H1 (cell line): ENCODE measurements around the gene C1QL1. TPM values are rescaled to one million over a fixed set of nuclear protein-coding genes. Genes with fewer than 3 reads are reported as not detected.

ENCODE experiments used
- CTCF ChIA-PET: fragments of 300-600 bp; sonication (Branson Sonifier 250); formaldehyde crosslinking; loops from one replicate; lab custom pipeline; 2021; ENCODE audit not compliant: partially characterized antibody; lab: Charles Lee
- POLR2A ChIA-PET: fragments of 300-600 bp; sonication (Branson Sonifier 250); formaldehyde crosslinking; loops from one replicate; lab custom pipeline; 2021; ENCODE audit warnings: inconsistent platforms; ENCODE audit not compliant: partially characterized antibody; lab: Charles Lee
- DNase-seq, 2 experiments: peaks; one replicate each; pipeline versions ENCODE4 v3.0.0 to v3.0.0-alpha.2; 2010 to 2022; ENCODE audit warnings: low spot score in 2 of 2, low read depth in 1 of 2, mixed read lengths in 1 of 2
- FAIRE-seq: peaks from 2 replicates; lab custom pipeline; 2011; peaks lifted over from hg19 to GRCh38; lab: Jason Lieb, UNC
- H2AFZ ChIP-seq: 2 replicates; pipeline ENCODE4 v1.8.1; 2012; ENCODE audit warnings: low read length, inconsistent platforms
- H2AK5ac ChIP-seq: 2 replicates; pipeline ENCODE4 v1.6.1; 2013; ENCODE audit warnings: low read depth, low read length
- H2BK120ac ChIP-seq: replicated peaks from 2 replicates; pipeline ENCODE3; 2013; ENCODE audit warnings: low read depth, low read length, inconsistent platforms
- H2BK12ac ChIP-seq: 2 replicates; pipeline ENCODE4 v1.6.1; 2013; ENCODE audit warnings: low read depth, low read length
- H2BK15ac ChIP-seq: 2 replicates; pipeline ENCODE4 v1.6.1; 2013; ENCODE audit warnings: low read length
- H2BK20ac ChIP-seq: 2 replicates; pipeline ENCODE4 v1.6.1; 2013; ENCODE audit warnings: low read length
- H2BK5ac ChIP-seq: 2 replicates; pipeline ENCODE4 v1.6.1; 2013; ENCODE audit warnings: low read depth, low read length
- H3K14ac ChIP-seq: 2 replicates; pipeline ENCODE4 v1.6.1; 2013; ENCODE audit warnings: inconsistent platforms; ENCODE audit not compliant: insufficient read length
- H3K18ac ChIP-seq: 2 replicates; pipeline ENCODE4 v1.6.1; 2013; ENCODE audit warnings: low read length; ENCODE audit errors: extremely low read depth
- H3K23ac ChIP-seq: 2 replicates; pipeline ENCODE4 v1.6.1; 2013; ENCODE audit warnings: inconsistent platforms; ENCODE audit not compliant: insufficient read length
- H3K23me2 ChIP-seq: 2 replicates; pipeline ENCODE4 v1.6.1; 2013; ENCODE audit warnings: low read depth, low read length
- H3K27ac ChIP-seq: 2 replicates; pipeline ENCODE4 v1.6.1; 2011; ENCODE audit warnings: low read depth, low read length, inconsistent platforms
- H3K27me3 ChIP-seq, 4 experiments: replicated peaks in 1 of 4; 1 replicate in 1 of 4; 2 replicates in 3 of 4; pipeline versions ENCODE4 v1.6.1 to v1.8.1; 2011 to 2013; ENCODE audit warnings: low read length in 3 of 4, mild to moderate bottlenecking in 3 of 4, inconsistent platforms in 2 of 4, mixed read lengths in 2 of 4, moderate library complexity in 1 of 4; ENCODE audit not compliant: control insufficient read depth in 3 of 4, insufficient read depth in 3 of 4; ENCODE audit errors: extremely low read depth in 1 of 4
- H3K36me3 ChIP-seq, 4 experiments: 2 replicates each; pipeline versions ENCODE4 v1.6.1 to v1.8.1; 2011 to 2013; ENCODE audit warnings: mild to moderate bottlenecking in 4 of 4, low read length in 3 of 4, moderate library complexity in 2 of 4, control low read depth in 1 of 4, inconsistent platforms in 1 of 4; ENCODE audit not compliant: insufficient read depth in 4 of 4, control insufficient read depth in 2 of 4
- H3K4ac ChIP-seq: replicated peaks from 2 replicates; pipeline ENCODE3; 2013; ENCODE audit warnings: low read length, low read depth, mixed read lengths, inconsistent platforms; ENCODE audit not compliant: insufficient read length
- H3K4me1 ChIP-seq, 4 experiments: replicated peaks in 1 of 4; 1 replicate in 1 of 4; 2 replicates in 3 of 4; pipeline versions ENCODE4 v1.6.1 to v1.8.1; 2011 to 2013; ENCODE audit warnings: low read length in 3 of 4, inconsistent platforms in 2 of 4, mixed read lengths in 1 of 4; ENCODE audit not compliant: insufficient read depth in 4 of 4, control insufficient read depth in 3 of 4
- H3K4me2 ChIP-seq, 2 experiments: 2 replicates each; pipeline versions ENCODE4 v1.6.1 to v1.8.1; 2011 to 2013; ENCODE audit warnings: low read depth in 2 of 2, low read length in 2 of 2, control low read depth in 1 of 2, inconsistent platforms in 1 of 2, mild to moderate bottlenecking in 1 of 2; ENCODE audit not compliant: insufficient read depth in 1 of 2
- H3K4me3 ChIP-seq, 4 experiments: fragments of 200-600, 300-600 bp in 1 of 4; sonication (generic), shearing (Covaris generic), sonication (Bioruptor Twin) in 1 of 4; 2 replicates each; pipeline versions ENCODE4 v1.5.1 to v1.8.1; 2011 to 2016; ENCODE audit warnings: low read length in 4 of 4, low read depth in 3 of 4, control low read depth in 2 of 4, inconsistent platforms in 2 of 4, mild to moderate bottlenecking in 2 of 4, mixed read lengths in 1 of 4, moderate library complexity in 1 of 4; ENCODE audit not compliant: insufficient read depth in 2 of 4; ENCODE audit errors: extremely low read depth in 1 of 4
- H3K56ac ChIP-seq: replicated peaks from 2 replicates; pipeline ENCODE3; 2013; ENCODE audit warnings: low read depth, mild to moderate bottlenecking, mixed read lengths, low read length, inconsistent platforms; ENCODE audit not compliant: insufficient read length
- H3K79me1 ChIP-seq: 2 replicates; pipeline ENCODE4 v1.6.1; 2013; ENCODE audit warnings: low read depth, low read length, control low read depth
- H3K79me2 ChIP-seq, 2 experiments: 2 replicates each; pipeline versions ENCODE4 v1.6.1 to v1.8.1; 2012 to 2013; ENCODE audit warnings: low read length in 2 of 2, mild to moderate bottlenecking in 2 of 2, inconsistent platforms in 1 of 2; ENCODE audit not compliant: insufficient read depth in 2 of 2, control insufficient read depth in 1 of 2
- H3K9ac ChIP-seq, 4 experiments: replicated peaks in 1 of 4; 1 replicate in 1 of 4; 2 replicates in 3 of 4; pipeline versions ENCODE4 v1.6.1 to v1.8.1; 2011 to 2013; ENCODE audit warnings: low read depth in 3 of 4, low read length in 3 of 4, control low read depth in 2 of 4, mild to moderate bottlenecking in 2 of 4, moderate library complexity in 2 of 4, inconsistent platforms in 1 of 4; ENCODE audit errors: extremely low read depth in 1 of 4
- H3K9me3 ChIP-seq, 2 experiments: 2 replicates each; pipeline versions ENCODE4 v1.6.1 to v1.8.1; 2012 to 2013; ENCODE audit warnings: mild to moderate bottlenecking in 2 of 2, moderate library complexity in 2 of 2, control low read depth in 1 of 2, inconsistent platforms in 1 of 2, low read depth in 1 of 2, low read length in 1 of 2, mixed read lengths in 1 of 2; ENCODE audit not compliant: insufficient read depth in 2 of 2
- H4K20me1 ChIP-seq, 2 experiments: replicated peaks in 1 of 2; 2 replicates each; pipeline versions ENCODE3 to v1.8.1; 2011 to 2013; ENCODE audit warnings: inconsistent platforms in 2 of 2, low read length in 2 of 2, mild to moderate bottlenecking in 1 of 2; ENCODE audit not compliant: insufficient read depth in 2 of 2, control insufficient read depth in 1 of 2
- H4K5ac ChIP-seq: 2 replicates; pipeline ENCODE4 v1.6.1; 2013; ENCODE audit warnings: low read length, low read depth, mixed read lengths, inconsistent platforms; ENCODE audit not compliant: insufficient read length
- H4K8ac ChIP-seq: 2 replicates; pipeline ENCODE4 v1.8.0; 2013; ENCODE audit warnings: mild to moderate bottlenecking, moderate library complexity, low read length, inconsistent platforms; ENCODE audit not compliant: insufficient read depth; ENCODE audit errors: extremely low read depth
- H4K91ac ChIP-seq: replicated peaks from 2 replicates; pipeline ENCODE3; 2013; ENCODE audit warnings: low read length, mixed read lengths, inconsistent platforms; ENCODE audit not compliant: insufficient read length
- CBX8 ChIP-seq: fragments of 300-800, 300-1000 bp; sonication (generic); IDR thresholded peaks from 2 replicates; pipeline ENCODE4 v1.7.1; 2016; ENCODE audit warnings: low read depth, low read length, borderline replicate concordance
- SIX5 ChIP-seq: IDR thresholded peaks from 2 replicates; pipeline ENCODE4 v1.6.1; 2011; ENCODE audit warnings: mild to moderate bottlenecking, low read depth, low read length
- TCF12 ChIP-seq: IDR thresholded peaks from 2 replicates; pipeline ENCODE4 v1.6.1; 2011; ENCODE audit warnings: low read depth, mild to moderate bottlenecking, low read length
- YY1 ChIP-seq: IDR thresholded peaks from 2 replicates; pipeline ENCODE4 v1.6.1; 2011; ENCODE audit warnings: low read depth, mild to moderate bottlenecking, low read length
- WGBS, 2 experiments: shearing (Covaris generic) in 1 of 2; methylation state at CpG; one replicate each; pipeline versions ENCODE4 v1.1.6 to v1.1.7; 2013 to 2015; ENCODE audit warnings: low lambda C conversion rate in 2 of 2, mixed read lengths in 2 of 2, inconsistent platforms in 1 of 2, low coverage in 1 of 2, missing lambda C conversion rate in 1 of 2; ENCODE audit not compliant: insufficient replicate concordance in 2 of 2, insufficient coverage in 1 of 2, insufficient read length in 1 of 2; ENCODE audit errors: extremely low coverage in 1 of 2, missing lambda C conversion rate in 1 of 2; 5-methylcytosine and 5-hydroxymethylcytosine counted together
- polyA plus RNA-seq, 7 experiments: library from polyadenylated mRNA; depleted of rRNA in 3 of 7; stranded (reverse) in 5 of 7; unstranded in 2 of 7; fragments of >200 nt in 5 of 7; fragments of 200-250 nt in 2 of 7; gene quantifications; 1 replicate in 5 of 7; 2 replicates in 1 of 7; 4 replicates in 1 of 7; pipeline versions ENCODE4 v1.2.1 to v1.2.3, GENCODE V29; 2011 to 2013; ENCODE audit warnings: missing spikeins in 2 of 7, mixed read lengths in 2 of 7
- total RNA-seq: library from RNA; stranded (reverse); fragmentation: NEBNext Ultra II Directional; extraction: Animal tissue kit (Norgen Biotek cat#: 25700); gene quantifications from 2 replicates; pipeline ENCODE4 v1.2.1, GENCODE V29; 2021
- TF ChIP-seq, protein P1 (sequence below), 3 experiments: IDR thresholded peaks; 1 replicate in 2 of 3; 2 replicates in 1 of 3; pipeline versions ENCODE4 v1.5.1 to v1.6.1; 2011; ENCODE audit warnings: low read length in 3 of 3, mild to moderate bottlenecking in 3 of 3, inconsistent platforms in 2 of 3, low read depth in 1 of 3, moderate library complexity in 1 of 3; ENCODE audit not compliant: insufficient read depth in 1 of 3; ENCODE audit errors: control extremely low read depth in 1 of 3

The C1QL1 gene
- total and polyA plus RNA-seq, 2 of the 8 experiments (the other 6 are each of a cell fraction or from before 2014, with no cell fraction given): 7.6 to 10.5 TPM

DNA sequence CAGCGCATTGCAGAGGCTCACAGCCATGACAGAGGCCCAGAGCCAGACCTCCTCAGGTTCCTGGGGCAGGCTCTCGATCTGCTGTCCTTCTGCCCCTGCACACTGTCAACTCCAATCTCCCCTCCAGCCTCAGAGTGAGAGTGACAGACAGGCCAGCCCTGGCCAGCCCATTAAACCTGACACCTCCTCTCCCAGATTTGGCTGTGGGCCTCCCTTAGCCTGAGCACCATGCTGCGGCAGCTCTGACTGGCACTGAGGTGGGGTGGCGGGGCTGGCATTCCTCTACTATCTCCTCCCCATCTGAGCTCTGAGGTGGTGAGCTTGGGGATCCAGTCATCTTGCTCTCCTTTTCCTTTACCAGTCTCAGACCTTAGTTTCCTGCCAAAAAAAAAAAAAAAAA is 15.5 kb upstream of the C1QL1 start:
- Histone ChIP-seq H2BK15ac (no peak overlapping the region), H3K9ac (no peak overlapping the region), H3K56ac (no peak overlapping the region), H2BK120ac (no peak overlapping the region), H3K9me3 (no peaks in the 10 kb centered on the region), H3K79me2 (no peaks in the 10 kb centered on the region), H3K4me1 (peaks cover 0 to 10% (median 6%) of the 10 kb centered on the region in 4 experiments; a peak in 4 of 7 replicates), H4K20me1 (no peaks in the 10 kb centered on the region), H3K4ac (no peak overlapping the region), H4K8ac (no peak overlapping the region), H3K27ac (no peak overlapping the region), H3K23ac (no peak overlapping the region), H3K23me2 (peaks cover 20% of the 10 kb centered on the region; the same call in 1 of the 2 replicates), H2BK20ac (no peak overlapping the region), H3K18ac (no peak overlapping the region), H2BK5ac (no peak overlapping the region), H4K91ac (no peak overlapping the region), H3K36me3 (no peaks in the 10 kb centered on the region), H3K4me2 (no peak overlapping the region), H3K14ac (no peak overlapping the region), H3K79me1 (no peaks in the 10 kb centered on the region), H3K4me3 (no peak overlapping the region), H2BK12ac (no peak overlapping the region; the same call in 1 of the 2 replicates), H3K27me3 (peaks cover 0 to 8% (median 4%) of the 10 kb centered on the region in 4 experiments; a peak in 4 of 7 replicates), H4K5ac (no peak overlapping the region), H2AFZ (no peak overlapping the region), H2AK5ac (no peak overlapping the region)
- TF ChIP-seq YY1: no peak
- no peak for TF ChIP-seq TCF12
- no peak for TF ChIP-seq CBX8
- TF ChIP-seq, protein P1, sequence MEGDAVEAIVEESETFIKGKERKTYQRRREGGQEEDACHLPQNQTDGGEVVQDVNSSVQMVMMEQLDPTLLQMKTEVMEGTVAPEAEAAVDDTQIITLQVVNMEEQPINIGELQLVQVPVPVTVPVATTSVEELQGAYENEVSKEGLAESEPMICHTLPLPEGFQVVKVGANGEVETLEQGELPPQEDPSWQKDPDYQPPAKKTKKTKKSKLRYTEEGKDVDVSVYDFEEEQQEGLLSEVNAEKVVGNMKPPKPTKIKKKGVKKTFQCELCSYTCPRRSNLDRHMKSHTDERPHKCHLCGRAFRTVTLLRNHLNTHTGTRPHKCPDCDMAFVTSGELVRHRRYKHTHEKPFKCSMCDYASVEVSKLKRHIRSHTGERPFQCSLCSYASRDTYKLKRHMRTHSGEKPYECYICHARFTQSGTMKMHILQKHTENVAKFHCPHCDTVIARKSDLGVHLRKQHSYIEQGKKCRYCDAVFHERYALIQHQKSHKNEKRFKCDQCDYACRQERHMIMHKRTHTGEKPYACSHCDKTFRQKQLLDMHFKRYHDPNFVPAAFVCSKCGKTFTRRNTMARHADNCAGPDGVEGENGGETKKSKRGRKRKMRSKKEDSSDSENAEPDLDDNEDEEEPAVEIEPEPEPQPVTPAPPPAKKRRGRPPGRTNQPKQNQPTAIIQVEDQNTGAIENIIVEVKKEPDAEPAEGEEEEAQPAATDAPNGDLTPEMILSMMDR (IDR thresholded peaks at IDR 0.05; ENCODE audit: control extremely low read depth in 1 of 3, insufficient read depth in 1 of 3, low read depth in 1 of 3, low read length in 3 of 3): no peak
- no peak for TF ChIP-seq SIX5
- WGBS, 2 experiments: 89% methylated on average over 4 of the region's 4 CpGs; no CpG with 5 or more reads in 1 of the 2 experiments
- ChIA-PET POLR2A (no interaction called here), CTCF (interaction anchor here (1.0 kb wide), 1 partner anchor 65 kb away, joined by 4 read pairs; no protein-coding TSS in a partner anchor)
- FAIRE-seq (no peak), DNase-seq (no peak)
